ENCODE measurements around the gene OR10Z1. TPM values are rescaled to one million over a fixed set of nuclear protein-coding genes. Genes with fewer than 3 reads are reported as not detected.

The OR10Z1 gene
- total RNA-seq, 1 donor from 2014 or later, result not detected

- no peak overlapping the region for H3K4me3 Mint-ChIP-seq
These were observed 2.2 kb downstream of the OR10Z1 start for GRCh38 chr1:158607296-158607695.

DNA sequence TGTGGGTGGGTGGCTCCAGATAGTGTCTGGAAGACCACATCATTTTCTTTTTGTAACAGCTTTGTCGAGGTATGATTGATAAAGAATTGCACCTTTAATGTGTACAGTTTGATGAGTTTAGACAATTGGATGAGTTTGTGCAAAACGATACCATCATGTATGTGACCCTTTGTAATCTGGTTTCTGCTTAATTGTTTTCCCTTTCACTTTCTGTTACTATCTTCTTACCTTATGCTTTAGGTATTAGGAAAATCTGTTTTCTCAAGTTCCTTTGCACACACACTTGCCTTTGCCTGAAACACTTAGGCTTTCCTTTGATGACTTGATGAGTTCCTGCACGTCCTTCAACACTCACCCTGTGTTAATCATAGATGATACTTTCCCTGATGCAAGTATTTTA, 6.8 kb downstream of the OR10Z1 start:
- Mint-ChIP-seq H3K36me3 (ENCODE audit: low read depth) (no peaks in the 10 kb centered on the region), H3K27me3 (ENCODE audit: low read depth) (peaks cover 29% of the 10 kb centered on the region), H3K27ac (ENCODE audit: unreplicated experiment) (no peak overlapping the region), H3K4me3 (no peak overlapping the region), H3K4me1 (no peaks in the 10 kb centered on the region), H3K9me3 (no peaks in the 10 kb centered on the region)
- TF ChIP-seq, protein P1, sequence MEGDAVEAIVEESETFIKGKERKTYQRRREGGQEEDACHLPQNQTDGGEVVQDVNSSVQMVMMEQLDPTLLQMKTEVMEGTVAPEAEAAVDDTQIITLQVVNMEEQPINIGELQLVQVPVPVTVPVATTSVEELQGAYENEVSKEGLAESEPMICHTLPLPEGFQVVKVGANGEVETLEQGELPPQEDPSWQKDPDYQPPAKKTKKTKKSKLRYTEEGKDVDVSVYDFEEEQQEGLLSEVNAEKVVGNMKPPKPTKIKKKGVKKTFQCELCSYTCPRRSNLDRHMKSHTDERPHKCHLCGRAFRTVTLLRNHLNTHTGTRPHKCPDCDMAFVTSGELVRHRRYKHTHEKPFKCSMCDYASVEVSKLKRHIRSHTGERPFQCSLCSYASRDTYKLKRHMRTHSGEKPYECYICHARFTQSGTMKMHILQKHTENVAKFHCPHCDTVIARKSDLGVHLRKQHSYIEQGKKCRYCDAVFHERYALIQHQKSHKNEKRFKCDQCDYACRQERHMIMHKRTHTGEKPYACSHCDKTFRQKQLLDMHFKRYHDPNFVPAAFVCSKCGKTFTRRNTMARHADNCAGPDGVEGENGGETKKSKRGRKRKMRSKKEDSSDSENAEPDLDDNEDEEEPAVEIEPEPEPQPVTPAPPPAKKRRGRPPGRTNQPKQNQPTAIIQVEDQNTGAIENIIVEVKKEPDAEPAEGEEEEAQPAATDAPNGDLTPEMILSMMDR (conservative IDR thresholded peaks at IDR 0.05), result no peak
- no peak for DNase-seq (ENCODE audit: low read depth, low spot score)

More at GRCh38 chr1:158607296-158607695, 2.2 kb downstream of the OR10Z1 start:
- H3K27me3 Mint-ChIP-seq (ENCODE audit: low read depth), result peaks cover 15% of the 10 kb centered on the region
- no peaks in the 10 kb centered on the region for H3K36me3 Mint-ChIP-seq (ENCODE audit: low read depth)
- DNase-seq (ENCODE audit: low read depth, low spot score), result no peak
- TF ChIP-seq, protein P1 (conservative IDR thresholded peaks at IDR 0.05), result no peak
- no peaks in the 10 kb centered on the region for H3K9me3 Mint-ChIP-seq
- no peaks in the 10 kb centered on the region for H3K4me1 Mint-ChIP-seq
- no peak overlapping the region for H3K27ac Mint-ChIP-seq (ENCODE audit: unreplicated experiment)

- TF ChIP-seq, protein P1 (conservative IDR thresholded peaks at IDR 0.05), result no peak
These were observed 8.7 kb downstream of the OR10Z1 start for GRCh38 chr1:158613764-158614163.

GRCh38 chr1:158638146-158638545, 33.1 kb downstream of the OR10Z1 start:
- DNase-seq (ENCODE audit: low read depth, low spot score), result no peak
- Mint-ChIP-seq H3K27me3 (ENCODE audit: low read depth) (peaks cover 5% of the 10 kb centered on the region), H3K4me3 (no peak overlapping the region), H3K9me3 (peaks cover 8% of the 10 kb centered on the region), H3K27ac (ENCODE audit: unreplicated experiment) (no peak overlapping the region), H3K4me1 (no peaks in the 10 kb centered on the region), H3K36me3 (ENCODE audit: low read depth) (no peaks in the 10 kb centered on the region)
- TF ChIP-seq, protein P1 (conservative IDR thresholded peaks at IDR 0.05), result no peak

More at GRCh38 chr1:158613764-158614163, 8.7 kb downstream of the OR10Z1 start:
- Mint-ChIP-seq H3K27me3 (ENCODE audit: low read depth) (peaks cover 26% of the 10 kb centered on the region), H3K9me3 (no peaks in the 10 kb centered on the region), H3K27ac (ENCODE audit: unreplicated experiment) (no peak overlapping the region), H3K4me3 (no peak overlapping the region), H3K4me1 (no peaks in the 10 kb centered on the region), H3K36me3 (ENCODE audit: low read depth) (no peaks in the 10 kb centered on the region)
- DNase-seq (ENCODE audit: low read depth, low spot score), result no peak

DNA sequence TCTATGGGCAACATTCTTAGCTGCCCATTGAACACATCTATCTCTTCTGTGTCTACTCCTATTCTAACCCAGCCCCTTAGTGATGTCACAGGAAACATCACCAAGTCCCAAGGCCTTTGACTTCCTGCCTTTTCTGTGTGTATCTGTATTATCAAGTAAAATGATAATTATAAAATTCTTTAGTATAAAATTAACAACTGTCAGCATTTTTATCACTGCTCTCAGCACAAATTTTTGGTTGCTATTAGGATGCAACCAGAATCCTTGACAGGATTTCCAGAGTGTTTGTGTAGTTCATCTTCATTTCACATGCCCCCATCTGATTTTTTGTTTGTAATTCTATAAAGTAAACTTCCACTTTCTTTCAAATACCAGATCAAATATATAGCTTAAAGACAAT, 33.8 kb downstream of the OR10Z1 start:
- no peak for DNase-seq (ENCODE audit: low read depth, low spot score)
- Mint-ChIP-seq H3K4me1 (no peaks in the 10 kb centered on the region), H3K27ac (ENCODE audit: unreplicated experiment) (no peak overlapping the region), H3K4me3 (no peak overlapping the region), H3K36me3 (ENCODE audit: low read depth) (no peaks in the 10 kb centered on the region), H3K27me3 (ENCODE audit: low read depth) (peaks cover 5% of the 10 kb centered on the region), H3K9me3 (peaks cover 8% of the 10 kb centered on the region)
- TF ChIP-seq, protein P1 (conservative IDR thresholded peaks at IDR 0.05), result no peak

DNA sequence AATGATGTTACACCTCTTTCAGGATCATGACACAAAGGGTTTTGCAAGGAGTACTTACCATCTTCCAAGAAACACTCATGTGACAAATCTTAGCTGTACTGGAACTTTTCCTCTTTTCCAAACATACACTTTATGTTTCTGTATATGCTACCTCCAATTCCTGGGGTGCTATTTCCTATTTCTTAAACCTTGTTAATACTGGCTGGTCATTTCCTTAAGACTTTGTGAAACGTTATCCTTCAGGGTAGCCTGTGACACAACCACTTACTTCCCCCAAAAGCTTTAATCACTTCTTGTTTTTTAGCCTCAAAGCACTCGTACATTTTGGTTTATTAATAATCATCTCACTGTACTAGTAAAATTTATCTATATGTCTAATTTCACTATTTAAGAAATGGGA, 39.4 kb downstream of the OR10Z1 start:
- H3K4me1 Mint-ChIP-seq, result no peaks in the 10 kb centered on the region
- H3K9me3 Mint-ChIP-seq, result peaks cover 3% of the 10 kb centered on the region
- DNase-seq (ENCODE audit: low read depth, low spot score), result no peak
- no peak overlapping the region for H3K27ac Mint-ChIP-seq (ENCODE audit: unreplicated experiment)
- TF ChIP-seq, protein P1 (conservative IDR thresholded peaks at IDR 0.05), result no peak
- no peak overlapping the region for H3K4me3 Mint-ChIP-seq
- H3K36me3 Mint-ChIP-seq (ENCODE audit: low read depth), result no peaks in the 10 kb centered on the region
- peaks cover 3% of the 10 kb centered on the region for H3K27me3 Mint-ChIP-seq (ENCODE audit: low read depth)
